Hematopoietic multipotent progenitor cell treated with erythropoietin and hydrocortisone succinate and interleukin-3 and kit ligand, for 6 days (in vitro differentiated cells): ENCODE data around the gene TAF11L14.

Experiments
- DNase-seq: peaks from one replicate; pipeline ENCODE4 v3.0.0-alpha.2; 2015

TAF11L14 gene

DNA sequence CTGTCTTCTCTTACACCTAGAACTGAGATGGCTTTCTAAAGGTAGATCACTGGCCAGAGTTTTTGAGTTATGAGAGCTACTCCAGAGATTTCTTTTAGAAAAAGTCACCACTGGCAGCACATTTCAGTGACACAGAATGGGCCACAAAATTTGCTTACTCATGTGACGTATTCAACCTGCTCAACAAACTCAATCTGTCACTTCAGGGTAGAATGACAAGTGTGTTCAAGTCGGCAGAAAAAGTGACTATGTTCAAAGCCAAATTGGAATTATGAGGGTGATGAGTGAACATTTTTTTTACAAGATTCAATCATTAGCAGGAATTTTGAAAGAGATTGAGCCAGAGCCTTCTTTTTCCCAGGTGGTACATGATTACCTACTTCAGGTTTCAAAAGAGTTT is 46.5 kb downstream of the TAF11L14 start:
- no peak for DNase-seq
